ENCODE results near the gene BEND7. TPM values are rescaled to one million over a fixed set of nuclear protein-coding genes. Genes with fewer than 3 reads are reported as not detected.
"Not testable (repeated sequence)": the region's sequence is repeated elsewhere in the genome, so short reads cannot be mapped to it uniquely, and the experiment has no call there.

Gene BEND7
- polyA plus RNA-seq, 1 of the 3 experiments (the other 2 are of a cell fraction): 9.2 TPM

GRCh38 chr10:13437026-13437555, 91.7 kb downstream of the BEND7 start:
- Histone ChIP-seq H3K27me3 (ENCODE audit: insufficient read depth) (peaks cover 10% of the 10 kb centered on the region; the same call in 1 of the 2 replicates), H3K9ac (no peak overlapping the region), H3K4me1 (ENCODE audit: control insufficient read depth in 1 of 2, insufficient read depth in 2 of 2, low read depth in 1 of 2, low read length in 1 of 2) (peaks cover 7 to 11% of the 10 kb centered on the region in 2 experiments; a peak in 3 of 4 replicates), H3K36me3 (replicated peaks in 1 of 2; ENCODE audit: control insufficient read depth in 1 of 2, insufficient read depth in 2 of 2, low read length in 1 of 2) (no peaks in the 10 kb centered on the region), H2AFZ (ENCODE audit: low read depth) (no peak overlapping the region), H3K27ac (ENCODE audit: low read depth in 2 of 2, low read length in 1 of 2) (no peak overlapping the region), H3K4me2 (no peak overlapping the region), H3K79me2 (ENCODE audit: insufficient read depth) (no peaks in the 10 kb centered on the region), H3K9me2 (no peaks in the 10 kb centered on the region), H3F3A (replicated peaks; ENCODE audit: insufficient read depth) (no peaks in the 10 kb centered on the region), H3K4me3 (ENCODE audit: low read depth in 2 of 2, low read length in 1 of 2) (no peak overlapping the region), H4K20me1 (ENCODE audit: insufficient read depth) (no peaks in the 10 kb centered on the region), H3K9me3 (no peaks in the 10 kb centered on the region)
- WGBS (ENCODE audit: low lambda C conversion rate): 54% methylated on average over 14 of the region's 16 CpGs
- no peak for TF ChIP-seq ZBTB33 (IDR thresholded peaks at IDR 0.05; ENCODE audit: borderline replicate concordance, low read depth)
- TF ChIP-seq MEF2A (IDR thresholded peaks at IDR 0.05; ENCODE audit: borderline replicate concordance, low read depth): no peak
- TF ChIP-seq FOXM1 (IDR thresholded peaks at IDR 0.05; ENCODE audit: low read depth): no peak
- CTCF ChIA-PET: interaction anchor here (1.1 to 1.4 kb wide), 2 partner anchors 65 to 66 kb away, joined by 3 to 6 read pairs; no protein-coding TSS in a partner anchor
- no peak for DNase-seq
- POLR2A ChIA-PET: no interaction called here

- CTCF ChIA-PET: interaction anchor here (1.0 to 2.2 kb wide), 2 partner anchors 12 to 13 kb away, joined by 3 to 11 read pairs; no protein-coding TSS in a partner anchor
These were observed 100.9 kb downstream of the BEND7 start for GRCh38 chr10:13427943-13428342.

DNA sequence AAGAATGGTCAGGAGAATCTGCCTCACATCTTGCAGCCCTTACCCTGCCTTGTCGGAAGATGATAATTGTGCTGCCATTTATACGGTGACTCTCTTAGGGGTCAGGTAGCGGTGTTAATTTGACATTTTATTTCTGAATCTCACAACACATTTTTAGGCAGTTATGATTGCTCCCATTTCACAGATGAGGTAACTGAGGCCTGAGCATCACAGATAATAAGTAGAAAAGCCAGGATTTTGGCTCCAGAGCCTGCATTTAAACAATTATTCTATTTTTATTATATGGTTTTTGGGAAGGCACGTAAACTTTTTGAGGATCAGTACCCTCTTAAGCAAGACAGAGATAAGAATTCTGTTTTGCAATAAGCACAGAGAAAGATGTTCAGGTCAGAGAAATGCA, 103.4 kb downstream of the BEND7 start:
- Histone ChIP-seq H3K4me3 (ENCODE audit: low read depth in 2 of 2, low read length in 1 of 2) (no peak overlapping the region), H3K4me1 (ENCODE audit: control insufficient read depth in 1 of 2, insufficient read depth in 2 of 2, low read depth in 1 of 2, low read length in 1 of 2) (no peaks in the 10 kb centered on the region), H3K9me2 (no peaks in the 10 kb centered on the region), H3K9me3 (no peaks in the 10 kb centered on the region), H3K36me3 (replicated peaks in 1 of 2; ENCODE audit: control insufficient read depth in 1 of 2, insufficient read depth in 2 of 2, low read length in 1 of 2) (no peaks in the 10 kb centered on the region), H3K4me2 (no peak overlapping the region), H3K27me3 (ENCODE audit: insufficient read depth) (no peaks in the 10 kb centered on the region; the same call in 1 of the 2 replicates), H3K79me2 (ENCODE audit: insufficient read depth) (no peaks in the 10 kb centered on the region), H4K20me1 (ENCODE audit: insufficient read depth) (no peaks in the 10 kb centered on the region), H3K27ac (ENCODE audit: low read depth in 2 of 2, low read length in 1 of 2) (no peak overlapping the region), H3F3A (replicated peaks; ENCODE audit: insufficient read depth) (no peaks in the 10 kb centered on the region), H3K9ac (no peak overlapping the region), H2AFZ (ENCODE audit: low read depth) (no peak overlapping the region)
- ChIA-PET POLR2A (no interaction called here), CTCF (interaction anchor here (1.2 to 1.4 kb wide), 2 partner anchors 15 to 54 kb away, joined by 3 read pairs; no protein-coding TSS in a partner anchor)
- WGBS (ENCODE audit: low lambda C conversion rate): 42% methylated on average over 4 of the region's 4 CpGs
- DNase-seq: no peak
- TF ChIP-seq MAX (IDR thresholded peaks at IDR 0.05; ENCODE audit: low read depth) (no peak), RAD21 (IDR thresholded peaks at IDR 0.05; ENCODE audit: low read length) (no peak), EP300 (IDR thresholded peaks at IDR 0.05; ENCODE audit: borderline replicate concordance in 1 of 2, low read depth in 1 of 2, low read length in 1 of 2) (no peak), IRF3 (IDR thresholded peaks at IDR 0.05; ENCODE audit: low read depth, low read length) (no peak), SIN3A (IDR thresholded peaks at IDR 0.05; ENCODE audit: borderline replicate concordance, low read depth, low read length) (no peak), NFIC (IDR thresholded peaks at IDR 0.05; ENCODE audit: borderline replicate concordance) (no peak), TCF12 (IDR thresholded peaks at IDR 0.05) (no peak), USF1 (IDR thresholded peaks at IDR 0.05; ENCODE audit: borderline replicate concordance, low read depth) (no peak), FOXM1 (IDR thresholded peaks at IDR 0.05; ENCODE audit: low read depth) (no peak), GATA2 (CRISPR knock-in tag; IDR thresholded peaks at IDR 0.05) (no peak), NRF1 (IDR thresholded peaks at IDR 0.05; ENCODE audit: low read depth, low read length) (no peak), CTCF (IDR thresholded peaks at IDR 0.05) (no peak), FOXJ3 (CRISPR knock-in tag; IDR thresholded peaks at IDR 0.05) (no peak), POLR2AphosphoS5 (IDR thresholded peaks at IDR 0.05; ENCODE audit: low read depth, low read length) (no peak), MEF2A (IDR thresholded peaks at IDR 0.05; ENCODE audit: borderline replicate concordance, low read depth) (no peak)

More at GRCh38 chr10:13427943-13428342, 100.9 kb downstream of the BEND7 start:
- H3K36me3 ChIP-seq (replicated peaks in 1 of 2; ENCODE audit: control insufficient read depth in 1 of 2, insufficient read depth in 2 of 2, low read length in 1 of 2); H3K9ac ChIP-seq; DNase-seq; H4K20me1 ChIP-seq (ENCODE audit: insufficient read depth); H3K9me3 ChIP-seq; H3K27ac ChIP-seq (ENCODE audit: low read depth in 2 of 2, low read length in 1 of 2); H2AFZ ChIP-seq (ENCODE audit: low read depth); POLR2A ChIA-PET; H3K79me2 ChIP-seq (ENCODE audit: insufficient read depth); H3K9me2 ChIP-seq; H3F3A ChIP-seq (replicated peaks; ENCODE audit: insufficient read depth); H3K4me1 ChIP-seq (ENCODE audit: control insufficient read depth in 1 of 2, insufficient read depth in 2 of 2, low read depth in 1 of 2, low read length in 1 of 2); H3K27me3 ChIP-seq (ENCODE audit: insufficient read depth); H3K4me2 ChIP-seq; H3K4me3 ChIP-seq (ENCODE audit: low read depth in 2 of 2, low read length in 1 of 2): not testable (repeated sequence)
- WGBS (ENCODE audit: low lambda C conversion rate): 55% methylated on average over 8 of the region's 8 CpGs
